ENCODE data around the gene PPIA.
"Not testable (repeated sequence)": the region's sequence is repeated elsewhere in the genome, so short reads cannot be mapped to it uniquely, and the experiment has no call there.

PPIA gene

GRCh38 chr7:44791278-44792219 is 4.9 kb upstream of the PPIA start:
- no peak for DNase-seq

- DNase-seq = no peak
Observed at GRCh38 chr7:44793919-44794318, 2.6 kb upstream of the PPIA start.

- no peak for DNase-seq
Observed at GRCh38 chr7:44794331-44794730, 2.1 kb upstream of the PPIA start.

- DNase-seq = peak; percentile 59
Observed at GRCh38 chr7:44796034-44796503, 412 bp upstream of the PPIA start.

- DNase-seq = peak; percentile 81
Observed at GRCh38 chr7:44797329-44798258, 1.1 kb downstream of the PPIA start.

- no peak for DNase-seq
Observed at GRCh38 chr7:44798649-44799305, 2.3 kb downstream of the PPIA start.

- no peak for DNase-seq
Observed at GRCh38 chr7:44799939-44800338, 3.5 kb downstream of the PPIA start.

- peak; percentile 14 for DNase-seq
Observed at GRCh38 chr7:44801890-44802289, 5.4 kb downstream of the PPIA start.

- DNase-seq = peak; percentile 10
Observed at GRCh38 chr7:44802418-44803025, 6.0 kb downstream of the PPIA start.

- DNase-seq = not testable (repeated sequence)
Observed at GRCh38 chr7:44803828-44804519, 7.5 kb downstream of the PPIA start.

- no peak for DNase-seq
Observed at GRCh38 chr7:44805950-44806349, 9.5 kb downstream of the PPIA start.

GRCh38 chr7:44808914-44809393 is 12.5 kb downstream of the PPIA start:
- no peak for DNase-seq

- no peak for DNase-seq
Observed at GRCh38 chr7:44811093-44811492, 14.6 kb downstream of the PPIA start.

GRCh38 chr7:44811571-44811970 is 15.1 kb downstream of the PPIA start:
- DNase-seq = no peak

- peak; percentile 8 for DNase-seq
Observed at GRCh38 chr7:44814919-44815318, 18.4 kb downstream of the PPIA start.

- DNase-seq = no peak
Observed at GRCh38 chr7:44819292-44819691, 22.8 kb downstream of the PPIA start.

- DNase-seq = no peak
Observed at GRCh38 chr7:44823255-44823781, 26.8 kb downstream of the PPIA start.

- DNase-seq = peak; percentile 53
Observed at GRCh38 chr7:44824894-44825526, 28.5 kb downstream of the PPIA start.

GRCh38 chr7:44827567-44827966 is 31.1 kb downstream of the PPIA start:
- DNase-seq = no peak

GRCh38 chr7:44838751-44839150 is 42.3 kb downstream of the PPIA start:
- DNase-seq = no peak

- not testable (repeated sequence) for DNase-seq
Observed at GRCh38 chr7:44842675-44843074, 46.2 kb downstream of the PPIA start.

All from MV-4-11 (cell line).